Stimulated activated naive CD8-positive, alpha-beta T cell treated with anti-CD3 and anti-CD28 coated beads, Interleukin-15, amount 100 ng/mL, for 72 hours (primary cell): Measurements from ENCODE around the gene CNPY1.
A peak's percentile ranks its signal among the peaks of the same experiment; 100 is the strongest.
"Not testable (repeated sequence)": the region's sequence is repeated elsewhere in the genome, so short reads cannot be mapped to it uniquely, and the experiment has no call there.

ENCODE experiments used
- ATAC-seq: fragments of 150-1000 bp; cut with Tn5 transposase; 2 replicates; pipeline ENCODE4 v1.10.0; 2021; ENCODE audit warnings: mild to moderate bottlenecking, moderate library complexity
- DNase-seq, 2 donors: peaks; one replicate each; pipeline ENCODE4 v3.0.0; 2021 to 2022
- H3K27ac Mint-ChIP-seq, 2 donors: one replicate each; pipeline ENCODE4 v1.8.0; 2022; ENCODE audit warnings: mild to moderate bottlenecking in 2 of 2, mixed read lengths in 2 of 2, moderate library complexity in 2 of 2
- H3K27me3 Mint-ChIP-seq: one replicate; pipeline ENCODE4 v1.8.0; 2022; ENCODE audit warnings: mixed read lengths
- H3K4me1 Mint-ChIP-seq: one replicate; pipeline ENCODE4 v1.8.0; 2022; ENCODE audit warnings: mild to moderate bottlenecking, mixed read lengths
- H3K4me3 Mint-ChIP-seq, 2 donors: one replicate each; pipeline ENCODE4 v1.8.0; 2022; ENCODE audit warnings: mild to moderate bottlenecking in 2 of 2, mixed read lengths in 2 of 2, moderate library complexity in 1 of 2
- H3K9me3 Mint-ChIP-seq, 2 donors: one replicate each; pipeline ENCODE4 v1.8.0; 2022; ENCODE audit warnings: mixed read lengths in 2 of 2

CNPY1 gene

GRCh38 chr7:155546449-155546848 lies at the start of gene CNPY1:
CNPY1 (minus strand) TSS chr7:155546559; CDS start chr7:155545929, 630 bp downstream.
- not testable (repeated sequence) for ATAC-seq, H3K4me1 Mint-ChIP-seq, H3K27ac Mint-ChIP-seq, H3K9me3 Mint-ChIP-seq, DNase-seq, H3K4me3 Mint-ChIP-seq
- H3K27me3 Mint-ChIP-seq, result peaks cover 25% of the 10 kb centered on the region

- Mint-ChIP-seq H3K27ac (no peak overlapping the region), H3K9me3 (no peaks in the 10 kb centered on the region), H3K27me3 (peaks cover 78% of the 10 kb centered on the region), H3K4me1 (peaks cover 11% of the 10 kb centered on the region), H3K4me3 (no peak overlapping the region)
- no peak for DNase-seq
- no peak for ATAC-seq
Measured at GRCh38 chr7:155594961-155595366, 48.6 kb upstream of the CNPY1 start.

GRCh38 chr7:155594163-155594732 lies 47.9 kb upstream of the CNPY1 start:
- no peak overlapping the region for H3K27ac Mint-ChIP-seq
- DNase-seq (no peak), ATAC-seq (no peak)
- H3K4me3 Mint-ChIP-seq, result no peak overlapping the region
- peaks cover 71% of the 10 kb centered on the region for H3K27me3 Mint-ChIP-seq
- peaks cover 11% of the 10 kb centered on the region for H3K4me1 Mint-ChIP-seq
- no peaks in the 10 kb centered on the region for H3K9me3 Mint-ChIP-seq

DNA sequence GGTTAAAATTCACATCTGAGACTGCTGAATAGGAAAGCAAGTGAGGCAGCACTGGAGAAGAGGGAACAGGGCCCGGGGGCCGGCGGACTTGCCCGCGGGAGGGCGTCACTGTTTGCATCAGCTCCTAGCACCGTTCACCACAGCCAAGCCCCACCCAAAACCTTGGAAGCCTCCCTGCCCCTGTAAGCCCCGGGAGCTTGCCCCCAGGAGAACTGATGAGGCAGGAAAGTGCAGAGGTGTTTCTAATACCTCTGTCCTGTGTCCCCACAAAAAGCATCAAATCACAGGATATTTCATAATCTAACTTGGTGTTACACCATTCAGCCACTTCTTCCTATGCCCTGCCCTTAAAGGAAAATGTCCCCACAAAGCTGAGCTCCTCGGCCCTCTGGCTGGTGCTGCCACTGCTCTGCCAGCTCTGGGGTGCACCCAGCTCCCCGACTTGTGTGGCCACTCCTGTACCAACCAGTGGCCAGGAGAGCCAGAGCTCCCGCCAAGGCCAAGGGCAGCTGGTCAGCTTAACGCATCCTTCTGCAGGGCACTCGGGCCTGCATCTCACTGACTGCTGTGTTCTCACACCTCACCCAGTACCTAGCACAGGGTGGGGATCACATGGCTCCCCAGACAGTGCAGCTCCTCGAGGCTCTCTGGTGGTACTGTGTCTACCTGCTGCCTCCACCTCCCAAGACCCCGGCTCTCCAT lies 47.3 kb upstream of the CNPY1 start:
- no peak overlapping the region for H3K27ac Mint-ChIP-seq
- H3K9me3 Mint-ChIP-seq, result no peaks in the 10 kb centered on the region
- ATAC-seq (no peak), DNase-seq (no peak)
- peaks cover 70% of the 10 kb centered on the region for H3K27me3 Mint-ChIP-seq
- peaks cover 5% of the 10 kb centered on the region for H3K4me1 Mint-ChIP-seq
- no peak overlapping the region for H3K4me3 Mint-ChIP-seq

- Mint-ChIP-seq H3K27me3 (peaks cover 72% of the 10 kb centered on the region), H3K4me1 (no peaks in the 10 kb centered on the region), H3K9me3 (no peaks in the 10 kb centered on the region), H3K27ac (no peak overlapping the region), H3K4me3 (no peak overlapping the region)
- no peak for ATAC-seq
- no peak for DNase-seq
Measured at GRCh38 chr7:155591055-155591775, 44.9 kb upstream of the CNPY1 start.

DNA sequence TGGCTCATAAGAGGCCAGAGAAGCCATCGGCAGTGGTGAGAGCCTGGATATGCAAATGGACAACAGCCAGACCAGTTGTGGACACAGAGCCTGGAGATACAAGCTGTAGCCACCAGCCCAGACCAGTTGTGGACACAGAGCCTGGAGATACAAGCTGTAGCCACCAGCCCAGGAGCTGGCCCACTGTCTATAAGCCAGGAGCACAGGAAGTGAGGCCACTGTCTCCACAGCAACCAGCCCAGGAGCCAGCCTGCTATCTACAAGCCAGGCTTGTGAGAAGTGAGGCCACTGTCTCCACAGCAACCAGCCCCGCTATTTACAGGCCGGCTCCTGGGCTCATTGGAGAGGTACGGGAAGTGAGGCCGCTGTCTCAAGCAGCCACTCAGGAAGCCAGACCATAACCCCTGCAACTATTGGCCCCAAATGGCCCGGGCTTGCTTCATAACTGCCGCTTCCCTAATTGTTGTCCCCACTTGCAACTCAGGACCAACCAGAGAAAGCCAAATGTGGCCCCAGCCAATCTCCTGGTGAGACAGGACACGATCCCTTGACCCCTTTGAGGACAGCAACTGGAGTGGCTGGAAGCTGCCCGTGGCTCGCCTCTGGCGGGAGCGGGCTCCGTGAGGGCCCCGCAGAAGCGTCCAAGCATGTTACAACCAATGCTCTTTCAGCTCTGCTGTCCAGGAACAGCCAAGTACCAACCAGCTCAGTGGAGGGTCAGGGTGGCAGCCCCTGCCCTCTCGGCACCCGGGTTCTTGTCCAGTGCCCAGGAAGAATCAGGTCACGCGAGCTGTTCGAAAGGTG lies 44.1 kb upstream of the CNPY1 start:
- ATAC-seq (peak; percentile 68), DNase-seq (no peak)
- H3K4me1 Mint-ChIP-seq, result no peaks in the 10 kb centered on the region

DNA sequence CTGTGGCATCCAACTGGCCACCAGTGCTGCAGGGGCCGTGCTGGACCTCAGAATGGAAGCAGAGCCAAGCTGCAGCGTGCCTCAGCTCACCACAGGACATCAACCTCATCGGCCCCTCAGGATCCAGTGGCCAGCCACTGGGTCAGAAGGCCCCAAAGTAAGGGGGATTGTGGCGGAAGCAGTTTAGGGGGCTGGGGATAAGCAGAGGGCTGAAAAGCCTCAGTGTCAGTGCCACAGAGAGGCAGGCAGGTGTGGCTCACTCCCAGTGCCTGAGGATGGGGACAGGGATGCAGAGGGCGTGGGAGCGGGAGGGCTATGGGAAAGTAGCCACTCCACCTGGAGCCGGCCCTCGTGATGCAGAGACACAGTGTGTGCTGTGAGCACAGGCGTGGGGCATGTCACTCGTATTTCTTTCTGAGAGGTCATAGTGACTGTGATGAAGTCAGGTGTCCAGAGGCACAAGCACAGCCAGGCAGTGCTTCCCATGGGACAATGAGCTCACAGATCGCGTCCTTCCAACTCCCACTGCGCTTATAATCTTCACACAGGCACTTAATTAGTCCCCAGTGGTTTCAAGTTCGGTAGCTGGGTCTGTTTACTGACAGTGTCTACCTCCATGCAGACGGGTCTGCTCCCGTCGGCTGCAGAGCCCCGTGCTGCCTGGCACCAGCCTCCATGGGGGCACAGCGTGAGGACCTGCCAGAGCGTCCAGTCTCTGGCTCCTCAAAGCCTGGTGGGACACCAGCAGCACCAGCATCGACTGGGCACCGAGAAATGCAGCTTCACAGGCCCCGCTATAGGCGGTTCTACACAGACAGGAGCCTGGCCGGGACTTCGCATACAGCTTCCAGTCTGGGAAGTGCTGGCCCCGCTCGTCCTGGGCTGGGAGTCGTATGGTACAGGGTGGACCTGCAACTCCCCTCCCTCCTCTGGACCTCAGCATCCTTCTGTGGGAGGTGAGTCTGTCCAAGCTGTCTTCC lies 42.9 kb upstream of the CNPY1 start:
- Mint-ChIP-seq H3K4me1 (no peaks in the 10 kb centered on the region), H3K4me3 (no peak overlapping the region), H3K27ac (no peak overlapping the region), H3K27me3 (peaks cover 72% of the 10 kb centered on the region), H3K9me3 (no peaks in the 10 kb centered on the region)
- no peak for DNase-seq
- ATAC-seq, result no peak

More for the DNA sequence above, 44.1 kb upstream of the CNPY1 start:
- peaks cover 72% of the 10 kb centered on the region for H3K27me3 Mint-ChIP-seq
- no peaks in the 10 kb centered on the region for H3K9me3 Mint-ChIP-seq
- H3K4me3 Mint-ChIP-seq, result no peak overlapping the region
- no peak overlapping the region for H3K27ac Mint-ChIP-seq

DNA sequence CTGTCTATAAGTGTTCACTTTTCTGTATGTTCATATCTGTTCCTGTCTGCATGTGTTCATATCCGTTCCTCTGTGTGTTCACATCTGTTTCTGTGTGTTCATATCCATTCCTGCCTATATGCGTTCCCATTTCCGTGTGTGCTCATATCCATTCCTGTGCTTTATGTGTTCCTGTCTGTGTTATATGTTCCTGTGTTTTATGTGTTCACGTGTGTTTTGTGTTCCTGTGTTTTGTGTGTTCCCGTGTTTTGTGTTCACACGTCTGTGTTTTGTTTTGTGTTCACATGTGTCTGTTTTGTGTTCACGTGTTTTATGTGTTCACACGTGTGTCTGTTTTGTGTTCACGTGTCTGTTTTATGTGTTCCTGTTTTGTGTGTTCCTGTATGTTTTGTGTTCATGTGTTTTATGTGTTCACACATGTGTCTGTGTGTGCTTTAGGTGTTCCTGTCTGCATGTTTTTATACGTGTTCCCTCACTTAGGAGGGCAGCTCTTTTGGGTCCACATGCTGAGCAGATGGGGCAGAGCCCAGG lies 42.2 kb upstream of the CNPY1 start:
- no peak for DNase-seq
- Mint-ChIP-seq H3K27me3 (peaks cover 71% of the 10 kb centered on the region), H3K4me1 (no peaks in the 10 kb centered on the region), H3K4me3 (no peak overlapping the region), H3K27ac (no peak overlapping the region), H3K9me3 (no peaks in the 10 kb centered on the region)
- ATAC-seq, result no peak

GRCh38 chr7:155587486-155587885 lies 41.1 kb upstream of the CNPY1 start:
- no peak for ATAC-seq
- Mint-ChIP-seq H3K4me3 (no peak overlapping the region), H3K27ac (no peak overlapping the region), H3K4me1 (no peaks in the 10 kb centered on the region), H3K9me3 (no peaks in the 10 kb centered on the region), H3K27me3 (peaks cover 73% of the 10 kb centered on the region)
- no peak for DNase-seq

- Mint-ChIP-seq H3K4me3 (no peak overlapping the region), H3K27me3 (peaks cover 70% of the 10 kb centered on the region), H3K4me1 (no peaks in the 10 kb centered on the region), H3K27ac (no peak overlapping the region), H3K9me3 (no peaks in the 10 kb centered on the region)
- ATAC-seq (no peak), DNase-seq (no peak)
Measured at GRCh38 chr7:155586843-155587440, 40.6 kb upstream of the CNPY1 start.

GRCh38 chr7:155585951-155586350 lies 39.6 kb upstream of the CNPY1 start:
- ATAC-seq (no peak), DNase-seq (no peak)
- Mint-ChIP-seq H3K9me3 (no peaks in the 10 kb centered on the region), H3K27me3 (peaks cover 62% of the 10 kb centered on the region), H3K27ac (no peak overlapping the region), H3K4me1 (no peaks in the 10 kb centered on the region), H3K4me3 (no peak overlapping the region)

DNA sequence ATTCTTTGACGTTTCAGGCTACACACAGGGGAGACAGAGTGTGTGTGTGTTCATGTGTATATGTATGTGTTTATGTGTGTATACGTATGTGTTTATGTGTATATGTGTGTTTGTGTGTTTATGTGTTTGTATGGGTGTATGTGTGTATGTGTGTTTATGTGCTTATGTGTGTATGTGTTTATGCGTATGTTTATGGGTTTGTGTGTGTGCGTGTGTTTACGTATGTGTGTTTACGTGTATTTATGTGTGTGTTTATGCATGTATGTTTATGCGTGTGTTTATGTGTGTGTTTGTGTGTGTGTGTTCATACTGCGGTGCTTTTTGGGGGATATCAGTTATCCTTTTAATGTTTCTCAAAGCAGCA lies 39.2 kb upstream of the CNPY1 start:
- Mint-ChIP-seq H3K9me3 (no peaks in the 10 kb centered on the region), H3K4me3 (no peak overlapping the region), H3K4me1 (peaks cover 3% of the 10 kb centered on the region), H3K27me3 (peaks cover 62% of the 10 kb centered on the region), H3K27ac (no peak overlapping the region)
- ATAC-seq (no peak), DNase-seq (no peak)

- DNase-seq, result no peak
Measured at GRCh38 chr7:155584763-155585531, 38.6 kb upstream of the CNPY1 start.

GRCh38 chr7:155584261-155584660 lies 37.9 kb upstream of the CNPY1 start:
- Mint-ChIP-seq H3K4me3 (no peak overlapping the region), H3K4me1 (peaks cover 16% of the 10 kb centered on the region), H3K27me3 (peaks cover 62% of the 10 kb centered on the region), H3K9me3 (no peaks in the 10 kb centered on the region), H3K27ac (no peak overlapping the region)
- DNase-seq (no peak), ATAC-seq (no peak)

More at GRCh38 chr7:155584763-155585531, 38.6 kb upstream of the CNPY1 start:
- Mint-ChIP-seq H3K4me1 (peaks cover 9% of the 10 kb centered on the region), H3K9me3 (no peaks in the 10 kb centered on the region), H3K4me3 (no peak overlapping the region), H3K27ac (no peak overlapping the region), H3K27me3 (peaks cover 62% of the 10 kb centered on the region)
- no peak for ATAC-seq
